ENCODE measurements around the gene ADAMTS16.
"Not testable (repeated sequence)": the region's sequence is repeated elsewhere in the genome, so short reads cannot be mapped to it uniquely, and the experiment has no call there.

GRCh38 chr5:5137851-5138250, 2.3 kb upstream of the ADAMTS16 start:
- not testable (repeated sequence) for TF ChIP-seq CTCF, POLR2AphosphoS5, POLR2A (IDR thresholded peaks at IDR 0.05)
